ENCODE data around the gene OBSL1. TPM values are rescaled to one million over a fixed set of nuclear protein-coding genes. Genes with fewer than 3 reads are reported as not detected.

Gene OBSL1
- total RNA-seq, 6 experiments from 2014 or later: 60.0 to 85.2 (median 65.8) TPM

DNA sequence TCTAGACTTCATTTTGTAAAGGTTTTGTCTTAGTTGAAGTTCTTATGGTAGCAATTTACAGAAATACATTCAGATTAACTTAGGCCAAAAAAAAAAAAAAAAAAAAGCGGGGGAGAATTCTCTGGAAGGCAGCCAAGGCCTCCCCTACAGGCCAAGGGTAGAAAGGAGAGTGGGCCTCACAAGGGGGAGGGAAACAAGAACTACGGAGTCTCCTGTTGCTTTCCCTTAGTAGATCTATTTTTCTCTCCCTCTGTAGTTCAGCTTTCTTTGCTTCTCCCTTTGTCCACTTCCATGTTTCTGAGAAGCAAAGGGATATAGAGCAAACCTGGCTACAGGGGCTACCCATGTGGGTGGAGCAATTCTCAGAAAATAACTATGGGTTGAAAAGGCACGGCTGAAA lies 23.9 kb upstream of the OBSL1 start:
- Mint-ChIP-seq H3K36me3 (ENCODE audit: low read depth) (no peaks in the 10 kb centered on the region), H3K27me3 (ENCODE audit: insufficient read depth) (peaks cover 12% of the 10 kb centered on the region), H3K9me3 (no peaks in the 10 kb centered on the region), H3K4me1 (ENCODE audit: low read depth) (peaks cover 40% of the 10 kb centered on the region), H3K27ac (peak overlapping the region; percentile 98), H3K4me3 (no peak overlapping the region)
- no peak for DNase-seq
- TF ChIP-seq, protein P1, sequence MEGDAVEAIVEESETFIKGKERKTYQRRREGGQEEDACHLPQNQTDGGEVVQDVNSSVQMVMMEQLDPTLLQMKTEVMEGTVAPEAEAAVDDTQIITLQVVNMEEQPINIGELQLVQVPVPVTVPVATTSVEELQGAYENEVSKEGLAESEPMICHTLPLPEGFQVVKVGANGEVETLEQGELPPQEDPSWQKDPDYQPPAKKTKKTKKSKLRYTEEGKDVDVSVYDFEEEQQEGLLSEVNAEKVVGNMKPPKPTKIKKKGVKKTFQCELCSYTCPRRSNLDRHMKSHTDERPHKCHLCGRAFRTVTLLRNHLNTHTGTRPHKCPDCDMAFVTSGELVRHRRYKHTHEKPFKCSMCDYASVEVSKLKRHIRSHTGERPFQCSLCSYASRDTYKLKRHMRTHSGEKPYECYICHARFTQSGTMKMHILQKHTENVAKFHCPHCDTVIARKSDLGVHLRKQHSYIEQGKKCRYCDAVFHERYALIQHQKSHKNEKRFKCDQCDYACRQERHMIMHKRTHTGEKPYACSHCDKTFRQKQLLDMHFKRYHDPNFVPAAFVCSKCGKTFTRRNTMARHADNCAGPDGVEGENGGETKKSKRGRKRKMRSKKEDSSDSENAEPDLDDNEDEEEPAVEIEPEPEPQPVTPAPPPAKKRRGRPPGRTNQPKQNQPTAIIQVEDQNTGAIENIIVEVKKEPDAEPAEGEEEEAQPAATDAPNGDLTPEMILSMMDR (IDR thresholded peaks at IDR 0.05): no peak; the same call in 1 of the 2 replicates

DNA sequence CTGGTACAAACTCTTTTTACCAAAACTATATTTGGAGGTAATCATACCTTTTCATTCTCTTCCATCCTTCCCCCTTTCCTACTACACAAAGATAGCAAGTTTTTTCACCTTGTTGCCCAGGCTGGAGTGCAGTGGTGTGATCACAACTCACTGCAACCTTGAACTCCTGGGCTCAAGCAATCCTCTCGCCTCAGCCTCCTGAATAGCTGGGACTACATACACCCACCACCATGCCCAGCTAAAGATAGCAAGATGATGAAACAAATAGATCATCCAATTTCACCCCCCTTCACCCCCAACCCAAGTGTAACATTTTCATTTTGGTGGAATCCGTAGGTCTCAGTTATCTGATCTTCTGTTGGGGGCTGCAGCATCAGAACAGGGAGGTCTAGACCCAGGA lies 21.8 kb upstream of the OBSL1 start:
- no peak overlapping the region for H3K4me3 Mint-ChIP-seq

DNA sequence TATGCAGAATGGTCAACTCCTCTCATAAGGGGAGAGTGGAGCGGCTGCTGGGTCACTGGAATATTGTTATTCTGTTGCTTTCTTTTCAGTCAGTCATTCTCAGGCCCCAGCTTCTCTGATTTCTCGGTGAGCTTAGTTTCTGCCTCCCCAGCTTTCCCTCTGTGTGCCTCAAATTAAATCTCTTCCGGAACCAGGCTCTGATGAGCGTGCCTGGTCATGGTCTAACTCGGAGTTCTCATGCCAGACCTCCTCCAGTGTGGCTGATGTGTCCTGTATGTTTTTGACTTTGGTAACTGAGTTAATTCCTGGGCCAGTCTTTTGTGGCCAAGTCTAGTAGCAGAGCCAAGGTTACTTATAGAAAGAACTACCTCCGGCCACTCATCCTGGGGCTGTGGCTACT lies 21.4 kb upstream of the OBSL1 start:
- H3K27me3 Mint-ChIP-seq (ENCODE audit: insufficient read depth): peaks cover 19% of the 10 kb centered on the region
- H3K4me1 Mint-ChIP-seq (ENCODE audit: low read depth): peaks cover 23% of the 10 kb centered on the region
- no peak for DNase-seq
- no peaks in the 10 kb centered on the region for H3K36me3 Mint-ChIP-seq (ENCODE audit: low read depth)
- no peak overlapping the region for H3K4me3 Mint-ChIP-seq
- no peaks in the 10 kb centered on the region for H3K9me3 Mint-ChIP-seq
- no peak overlapping the region for H3K27ac Mint-ChIP-seq
- TF ChIP-seq, protein P1 (IDR thresholded peaks at IDR 0.05): no peak

More for the DNA sequence above, 21.8 kb upstream of the OBSL1 start:
- peaks cover 17% of the 10 kb centered on the region for H3K27me3 Mint-ChIP-seq (ENCODE audit: insufficient read depth)
- H3K4me1 Mint-ChIP-seq (ENCODE audit: low read depth): peaks cover 25% of the 10 kb centered on the region
- no peaks in the 10 kb centered on the region for H3K9me3 Mint-ChIP-seq
- no peak for DNase-seq
- no peak overlapping the region for H3K27ac Mint-ChIP-seq
- H3K36me3 Mint-ChIP-seq (ENCODE audit: low read depth): no peaks in the 10 kb centered on the region
- TF ChIP-seq, protein P1 (IDR thresholded peaks at IDR 0.05): no peak

DNA sequence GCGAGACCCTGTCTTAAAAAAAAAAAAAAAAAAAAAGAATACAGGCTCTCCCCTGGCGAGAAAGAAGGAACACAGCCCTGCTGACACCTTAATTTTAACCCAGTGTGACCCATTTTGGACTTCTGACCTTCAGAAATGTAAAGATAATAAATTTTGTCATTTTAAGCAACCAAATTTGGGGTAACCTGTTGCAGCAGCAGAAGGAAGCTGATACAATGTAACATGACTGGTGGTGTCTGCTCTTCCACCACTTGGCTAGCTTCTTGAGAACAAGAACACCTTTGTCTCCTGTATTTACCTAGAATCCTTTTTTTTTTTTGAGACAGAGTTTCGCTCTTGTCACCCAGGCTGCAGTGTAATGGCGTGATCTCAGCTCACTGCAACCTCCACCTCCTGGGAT lies 19.8 kb upstream of the OBSL1 start:
- Mint-ChIP-seq H3K9me3 (no peaks in the 10 kb centered on the region), H3K27me3 (ENCODE audit: insufficient read depth) (peaks cover 25% of the 10 kb centered on the region), H3K36me3 (ENCODE audit: low read depth) (no peaks in the 10 kb centered on the region), H3K4me3 (no peak overlapping the region), H3K4me1 (ENCODE audit: low read depth) (peaks cover 12% of the 10 kb centered on the region), H3K27ac (no peak overlapping the region)
- no peak for DNase-seq
- TF ChIP-seq, protein P1 (IDR thresholded peaks at IDR 0.05): no peak

DNA sequence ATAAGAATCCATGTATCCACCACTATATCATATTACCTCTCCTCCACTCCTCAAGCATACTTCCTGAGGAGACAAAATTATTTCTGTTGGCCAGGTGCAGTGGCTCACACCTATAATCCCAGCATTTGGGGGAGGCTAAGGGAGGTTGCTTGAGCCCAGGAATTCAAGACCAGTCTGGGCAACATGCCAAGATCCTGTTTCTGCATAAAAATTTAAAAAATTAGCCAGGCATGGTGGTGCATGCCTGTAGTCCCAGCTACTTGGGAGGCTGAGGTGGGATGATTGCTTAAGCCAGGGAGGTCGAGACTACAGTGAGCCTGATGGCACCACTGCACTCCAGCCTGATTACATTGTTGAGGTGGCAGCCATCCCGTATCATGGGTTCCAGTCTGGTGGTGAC lies 10.0 kb upstream of the OBSL1 start:
- Mint-ChIP-seq H3K9me3 (no peaks in the 10 kb centered on the region), H3K27ac (no peak overlapping the region), H3K4me1 (ENCODE audit: low read depth) (peaks cover 17% of the 10 kb centered on the region), H3K27me3 (ENCODE audit: insufficient read depth) (peaks cover 22% of the 10 kb centered on the region), H3K36me3 (ENCODE audit: low read depth) (no peaks in the 10 kb centered on the region), H3K4me3 (no peak overlapping the region)
- no peak for DNase-seq
- TF ChIP-seq, protein P1 (IDR thresholded peaks at IDR 0.05): no peak
